ENCODE data around the gene CHPT1. TPM values are rescaled to one million over a fixed set of nuclear protein-coding genes. Genes with fewer than 3 reads are reported as not detected.

CHPT1 gene
- total and polyA plus RNA-seq, 9 of the 15 experiments (the other 6 are each of a cell fraction or from before 2014, with no cell fraction given) = 15.3 to 210 (median 91.9) TPM

DNA sequence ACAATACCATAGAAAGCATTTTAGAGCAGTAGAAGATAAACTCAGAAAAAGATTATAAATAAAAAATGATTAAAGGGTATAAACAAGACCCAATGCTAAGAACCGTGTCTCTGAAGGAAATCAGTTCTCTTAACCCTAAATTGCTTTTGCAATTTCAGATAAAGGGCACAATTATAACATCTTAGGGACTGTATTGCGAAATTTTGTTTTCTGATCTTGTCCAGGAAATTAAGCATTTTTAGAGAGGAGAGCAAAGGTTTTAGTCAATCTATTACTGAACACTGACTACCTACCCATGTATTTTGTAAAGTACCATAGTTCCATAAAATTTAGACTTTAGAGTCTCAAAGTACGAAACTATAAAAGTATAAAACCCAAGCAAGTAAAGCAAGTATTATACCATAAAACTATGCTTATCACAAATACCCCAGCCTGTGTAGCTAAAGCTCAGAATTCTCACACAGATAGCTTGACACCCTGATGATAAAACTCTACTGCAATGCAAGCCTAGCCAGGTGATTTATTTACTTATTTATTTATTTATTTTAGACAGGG, 6.8 kb upstream of the CHPT1 start (continued):
- TF ChIP-seq, protein P1, sequence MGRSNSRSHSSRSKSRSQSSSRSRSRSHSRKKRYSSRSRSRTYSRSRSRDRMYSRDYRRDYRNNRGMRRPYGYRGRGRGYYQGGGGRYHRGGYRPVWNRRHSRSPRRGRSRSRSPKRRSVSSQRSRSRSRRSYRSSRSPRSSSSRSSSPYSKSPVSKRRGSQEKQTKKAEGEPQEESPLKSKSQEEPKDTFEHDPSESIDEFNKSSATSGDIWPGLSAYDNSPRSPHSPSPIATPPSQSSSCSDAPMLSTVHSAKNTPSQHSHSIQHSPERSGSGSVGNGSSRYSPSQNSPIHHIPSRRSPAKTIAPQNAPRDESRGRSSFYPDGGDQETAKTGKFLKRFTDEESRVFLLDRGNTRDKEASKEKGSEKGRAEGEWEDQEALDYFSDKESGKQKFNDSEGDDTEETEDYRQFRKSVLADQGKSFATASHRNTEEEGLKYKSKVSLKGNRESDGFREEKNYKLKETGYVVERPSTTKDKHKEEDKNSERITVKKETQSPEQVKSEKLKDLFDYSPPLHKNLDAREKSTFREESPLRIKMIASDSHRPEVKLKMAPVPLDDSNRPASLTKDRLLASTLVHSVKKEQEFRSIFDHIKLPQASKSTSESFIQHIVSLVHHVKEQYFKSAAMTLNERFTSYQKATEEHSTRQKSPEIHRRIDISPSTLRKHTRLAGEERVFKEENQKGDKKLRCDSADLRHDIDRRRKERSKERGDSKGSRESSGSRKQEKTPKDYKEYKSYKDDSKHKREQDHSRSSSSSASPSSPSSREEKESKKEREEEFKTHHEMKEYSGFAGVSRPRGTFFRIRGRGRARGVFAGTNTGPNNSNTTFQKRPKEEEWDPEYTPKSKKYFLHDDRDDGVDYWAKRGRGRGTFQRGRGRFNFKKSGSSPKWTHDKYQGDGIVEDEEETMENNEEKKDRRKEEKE (IDR thresholded peaks at IDR 0.05; ENCODE audit: borderline replicate concordance in 1 of 2, control insufficient read depth in 1 of 2, low read depth in 2 of 2, low read length in 1 of 2) = no peak
- TF ChIP-seq, protein P2, sequence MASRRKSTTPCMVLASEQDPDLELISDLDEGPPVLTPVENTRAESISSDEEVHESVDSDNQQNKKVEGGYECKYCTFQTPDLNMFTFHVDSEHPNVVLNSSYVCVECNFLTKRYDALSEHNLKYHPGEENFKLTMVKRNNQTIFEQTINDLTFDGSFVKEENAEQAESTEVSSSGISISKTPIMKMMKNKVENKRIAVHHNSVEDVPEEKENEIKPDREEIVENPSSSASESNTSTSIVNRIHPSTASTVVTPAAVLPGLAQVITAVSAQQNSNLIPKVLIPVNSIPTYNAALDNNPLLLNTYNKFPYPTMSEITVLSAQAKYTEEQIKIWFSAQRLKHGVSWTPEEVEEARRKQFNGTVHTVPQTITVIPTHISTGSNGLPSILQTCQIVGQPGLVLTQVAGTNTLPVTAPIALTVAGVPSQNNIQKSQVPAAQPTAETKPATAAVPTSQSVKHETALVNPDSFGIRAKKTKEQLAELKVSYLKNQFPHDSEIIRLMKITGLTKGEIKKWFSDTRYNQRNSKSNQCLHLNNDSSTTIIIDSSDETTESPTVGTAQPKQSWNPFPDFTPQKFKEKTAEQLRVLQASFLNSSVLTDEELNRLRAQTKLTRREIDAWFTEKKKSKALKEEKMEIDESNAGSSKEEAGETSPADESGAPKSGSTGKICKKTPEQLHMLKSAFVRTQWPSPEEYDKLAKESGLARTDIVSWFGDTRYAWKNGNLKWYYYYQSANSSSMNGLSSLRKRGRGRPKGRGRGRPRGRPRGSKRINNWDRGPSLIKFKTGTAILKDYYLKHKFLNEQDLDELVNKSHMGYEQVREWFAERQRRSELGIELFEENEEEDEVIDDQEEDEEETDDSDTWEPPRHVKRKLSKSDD (conservative IDR thresholded peaks at IDR 0.05; ENCODE audit: low read length) = no peak
- TF ChIP-seq MTA2 (IDR thresholded peaks at IDR 0.05; ENCODE audit: low read depth) (no peak), PHF8 (IDR thresholded peaks at IDR 0.05; ENCODE audit: borderline replicate concordance, low read length) (no peak), ELF4 (CRISPR knock-in tag; IDR thresholded peaks at IDR 0.05) (no peak), PTTG1 (tag; IDR thresholded peaks at IDR 0.05; ENCODE audit: low read depth) (no peak), ID3 (CRISPR knock-in tag; IDR thresholded peaks at IDR 0.05) (no peak), ID3 (tag; IDR thresholded peaks at IDR 0.05) (no peak), ATF7 (IDR thresholded peaks at IDR 0.05) (no peak), GTF2F1 (IDR thresholded peaks at IDR 0.05; ENCODE audit: low read depth, low read length) (no peak), HDAC6 (IDR thresholded peaks at IDR 0.05; ENCODE audit: low read depth, low read length) (no peak)
- TF ChIP-seq, protein P3, sequence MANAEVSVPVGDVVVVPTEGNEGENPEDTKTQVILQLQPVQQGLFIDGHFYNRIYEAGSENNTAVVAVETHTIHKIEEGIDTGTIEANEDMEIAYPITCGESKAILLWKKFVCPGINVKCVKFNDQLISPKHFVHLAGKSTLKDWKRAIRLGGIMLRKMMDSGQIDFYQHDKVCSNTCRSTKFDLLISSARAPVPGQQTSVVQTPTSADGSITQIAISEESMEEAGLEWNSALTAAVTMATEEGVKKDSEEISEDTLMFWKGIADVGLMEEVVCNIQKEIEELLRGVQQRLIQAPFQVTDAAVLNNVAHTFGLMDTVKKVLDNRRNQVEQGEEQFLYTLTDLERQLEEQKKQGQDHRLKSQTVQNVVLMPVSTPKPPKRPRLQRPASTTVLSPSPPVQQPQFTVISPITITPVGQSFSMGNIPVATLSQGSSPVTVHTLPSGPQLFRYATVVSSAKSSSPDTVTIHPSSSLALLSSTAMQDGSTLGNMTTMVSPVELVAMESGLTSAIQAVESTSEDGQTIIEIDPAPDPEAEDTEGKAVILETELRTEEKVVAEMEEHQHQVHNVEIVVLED (CRISPR knock-in tag; IDR thresholded peaks at IDR 0.05) = no peak
- TF ChIP-seq, protein P4, sequence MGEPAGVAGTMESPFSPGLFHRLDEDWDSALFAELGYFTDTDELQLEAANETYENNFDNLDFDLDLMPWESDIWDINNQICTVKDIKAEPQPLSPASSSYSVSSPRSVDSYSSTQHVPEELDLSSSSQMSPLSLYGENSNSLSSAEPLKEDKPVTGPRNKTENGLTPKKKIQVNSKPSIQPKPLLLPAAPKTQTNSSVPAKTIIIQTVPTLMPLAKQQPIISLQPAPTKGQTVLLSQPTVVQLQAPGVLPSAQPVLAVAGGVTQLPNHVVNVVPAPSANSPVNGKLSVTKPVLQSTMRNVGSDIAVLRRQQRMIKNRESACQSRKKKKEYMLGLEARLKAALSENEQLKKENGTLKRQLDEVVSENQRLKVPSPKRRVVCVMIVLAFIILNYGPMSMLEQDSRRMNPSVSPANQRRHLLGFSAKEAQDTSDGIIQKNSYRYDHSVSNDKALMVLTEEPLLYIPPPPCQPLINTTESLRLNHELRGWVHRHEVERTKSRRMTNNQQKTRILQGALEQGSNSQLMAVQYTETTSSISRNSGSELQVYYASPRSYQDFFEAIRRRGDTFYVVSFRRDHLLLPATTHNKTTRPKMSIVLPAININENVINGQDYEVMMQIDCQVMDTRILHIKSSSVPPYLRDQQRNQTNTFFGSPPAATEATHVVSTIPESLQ (CRISPR knock-in tag; IDR thresholded peaks at IDR 0.05) = no peak

Measured in K562 (cell line).